NCI-H1105 (cell line): ENCODE data around the gene CTNS.
"Not testable (repeated sequence)": the region's sequence is repeated elsewhere in the genome, so short reads cannot be mapped to it uniquely, and the experiment has no call there.

Experiments used
- DNase-seq: peaks from one replicate; lab custom pipeline; 2025; lab: John Stamatoyannopoulos, UW

The CTNS gene

DNA sequence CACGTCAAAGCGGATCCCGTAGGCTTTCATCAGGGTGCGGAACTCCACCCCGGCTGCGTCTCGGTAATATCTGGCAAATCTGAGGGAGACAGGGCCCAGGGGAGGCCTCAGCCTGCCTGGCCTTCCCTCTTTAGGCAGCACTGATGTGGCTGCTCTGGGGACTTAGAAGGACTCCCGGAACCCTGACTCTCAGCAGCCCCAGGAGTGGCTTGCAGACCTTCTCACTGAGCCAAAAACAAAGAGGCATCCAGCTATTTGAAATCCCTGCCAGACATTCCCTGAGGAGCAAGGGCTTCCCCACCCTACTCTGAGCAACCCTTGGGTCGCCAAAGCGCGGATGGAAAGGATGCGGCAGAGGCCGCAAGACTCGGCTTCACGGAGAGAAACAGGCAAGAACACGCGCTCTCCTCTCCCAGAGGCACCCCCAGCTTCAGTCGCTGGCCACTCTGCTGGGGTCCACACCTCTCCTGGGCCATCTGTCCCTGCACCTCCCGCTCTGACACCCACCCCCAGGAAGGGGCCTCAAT is 51.5 kb downstream of the CTNS start:
- DNase-seq, result no peak

DNA sequence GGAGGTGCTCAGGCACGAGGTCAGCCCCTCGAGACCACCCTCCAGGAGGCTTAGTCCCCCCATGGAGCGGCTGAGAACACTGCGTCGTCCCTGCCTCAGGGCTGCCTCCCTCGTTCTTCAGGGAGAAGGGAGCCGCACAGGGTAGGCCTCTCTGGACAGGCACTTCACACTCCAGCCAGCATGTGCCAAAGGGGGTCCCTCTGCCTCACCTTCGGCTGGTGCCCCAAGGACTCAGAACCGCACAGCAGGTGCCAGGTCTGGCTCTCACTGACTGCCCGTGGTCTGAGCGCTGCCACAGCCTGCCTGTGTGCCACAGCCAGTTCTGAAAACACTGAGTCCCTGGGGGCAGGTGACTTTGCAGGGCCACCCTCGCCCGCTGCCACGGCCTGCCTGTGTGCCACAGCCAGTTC is 52.3 kb downstream of the CTNS start:
- no peak for DNase-seq

DNA sequence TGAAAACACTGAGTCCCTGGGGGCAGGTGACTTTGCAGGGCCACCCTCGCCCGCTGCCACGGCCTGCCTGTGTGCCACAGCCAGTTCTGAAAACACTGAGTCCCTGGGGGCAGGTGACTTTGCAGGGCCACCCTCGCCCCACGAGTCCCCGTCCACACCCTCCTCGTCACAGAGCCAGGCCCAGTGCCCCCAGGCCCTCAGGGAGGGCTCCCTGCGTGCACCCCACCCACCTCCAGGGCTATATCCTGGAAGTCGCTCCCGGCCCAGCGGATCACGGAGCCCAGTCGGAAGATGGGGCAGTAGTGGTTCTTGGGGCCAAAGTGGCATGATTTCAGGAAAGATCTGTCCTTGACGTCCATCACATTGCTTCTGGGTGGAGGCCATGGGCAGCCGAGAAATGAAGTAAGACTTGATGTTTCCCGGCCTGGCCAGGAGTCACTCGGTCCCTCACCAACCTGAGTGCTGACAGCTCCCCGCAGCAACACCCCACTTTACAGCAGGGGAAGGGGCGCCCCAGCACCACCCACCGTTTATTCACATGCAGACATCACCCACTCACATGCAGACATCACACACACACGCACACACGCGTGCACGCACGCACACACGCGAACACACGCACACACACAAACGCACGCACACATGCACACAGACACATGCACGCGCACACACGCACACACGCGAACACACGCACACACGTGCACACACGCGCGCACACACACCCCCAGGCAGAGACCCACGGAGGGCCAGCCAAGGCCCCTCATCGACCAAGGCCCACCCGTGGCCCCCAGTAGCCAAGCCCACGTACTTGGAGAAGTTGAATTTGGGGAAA is 52.9 kb downstream of the CTNS start:
- no peak for DNase-seq

DNA sequence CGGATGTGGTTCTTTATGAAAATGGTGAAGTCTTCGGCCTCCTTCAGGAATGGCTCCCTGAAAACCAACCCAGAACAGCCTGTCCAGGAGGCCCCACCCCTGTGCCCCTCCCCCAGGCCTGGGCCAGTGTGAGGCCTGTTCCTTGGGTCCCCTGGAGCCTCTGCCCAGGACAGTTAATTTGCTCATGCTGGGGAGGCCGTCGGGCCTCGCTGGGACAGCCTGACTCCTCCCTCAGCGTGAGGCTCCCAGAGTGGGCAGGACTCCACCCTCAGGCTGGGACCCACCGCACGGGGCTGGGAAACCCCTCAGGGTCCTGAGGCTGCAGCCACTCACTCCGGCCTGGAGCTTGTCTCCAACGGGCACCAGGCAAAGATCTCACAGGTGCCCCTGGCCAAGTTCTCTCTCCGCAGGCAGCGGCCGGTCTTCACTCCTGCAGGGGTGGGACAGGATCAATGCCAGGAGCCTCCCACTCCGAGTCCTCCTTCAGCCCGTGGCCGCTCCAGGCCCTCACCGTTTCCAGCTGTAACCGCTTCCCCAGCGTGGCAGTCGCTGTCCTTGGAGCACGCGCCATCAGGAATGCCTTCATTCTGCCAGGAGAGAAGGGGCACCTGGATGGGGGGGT is 53.6 kb downstream of the CTNS start:
- DNase-seq, result no peak

DNA sequence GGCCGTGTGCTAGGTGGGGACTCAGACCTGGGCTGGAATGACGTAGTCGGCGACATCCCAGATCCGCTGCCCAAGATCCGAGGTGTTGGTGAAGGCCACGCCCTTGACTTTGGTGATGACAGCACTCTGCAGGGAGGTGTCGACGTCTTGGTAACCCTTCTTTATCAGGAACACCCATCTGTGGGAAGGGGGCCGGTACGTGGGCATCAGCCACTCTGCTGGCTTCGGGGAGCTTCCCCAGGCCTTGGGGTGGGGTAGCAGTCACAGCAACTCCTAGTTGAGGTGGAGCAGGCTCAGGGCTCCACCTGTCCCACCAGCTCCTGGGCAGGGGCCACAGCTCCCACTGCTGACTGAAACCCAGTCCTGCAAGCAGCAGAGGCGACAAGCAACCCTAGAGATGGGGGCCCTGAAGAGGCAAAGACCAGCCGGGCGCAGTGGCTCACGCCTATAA is 55.1 kb downstream of the CTNS start:
- no peak for DNase-seq

DNA sequence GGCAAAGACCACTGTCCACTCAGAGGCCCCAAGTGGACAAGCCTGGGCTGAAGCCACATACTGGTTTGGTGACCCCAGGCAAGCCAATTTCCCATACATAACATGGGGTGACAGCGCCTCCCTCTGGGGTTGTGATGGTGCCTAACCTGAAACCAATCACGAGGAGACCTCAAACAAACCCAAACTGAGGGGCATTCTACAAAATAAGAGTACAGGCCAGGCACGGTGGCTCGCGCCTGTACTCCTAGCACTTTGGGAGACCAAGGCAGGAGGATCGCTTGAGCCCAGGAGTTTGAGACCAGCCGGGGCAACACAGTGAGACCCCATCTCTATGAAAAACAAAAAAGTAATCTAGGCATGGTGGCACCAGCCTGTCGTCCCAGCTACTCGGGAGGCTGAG is 55.8 kb downstream of the CTNS start:
- DNase-seq, result no peak

DNA sequence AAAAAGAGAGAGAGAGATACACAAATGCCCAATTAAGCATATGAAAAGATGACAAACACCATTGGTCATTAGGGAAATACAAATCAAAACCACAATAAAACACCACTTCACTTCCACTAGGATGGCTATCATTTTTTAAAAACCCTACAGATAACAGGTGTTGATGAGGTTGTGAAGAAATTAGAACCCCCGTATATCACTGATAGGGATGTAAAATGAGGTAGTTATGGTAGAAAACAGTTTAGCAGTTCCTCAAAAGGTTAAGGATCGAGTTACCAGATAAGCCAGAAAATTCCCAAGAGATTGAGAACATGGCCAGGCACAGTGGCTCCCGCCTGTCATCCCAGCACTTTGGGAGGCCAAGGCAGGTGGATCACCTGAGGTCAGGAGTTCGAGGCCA is 56.6 kb downstream of the CTNS start:
- no peak for DNase-seq

DNA sequence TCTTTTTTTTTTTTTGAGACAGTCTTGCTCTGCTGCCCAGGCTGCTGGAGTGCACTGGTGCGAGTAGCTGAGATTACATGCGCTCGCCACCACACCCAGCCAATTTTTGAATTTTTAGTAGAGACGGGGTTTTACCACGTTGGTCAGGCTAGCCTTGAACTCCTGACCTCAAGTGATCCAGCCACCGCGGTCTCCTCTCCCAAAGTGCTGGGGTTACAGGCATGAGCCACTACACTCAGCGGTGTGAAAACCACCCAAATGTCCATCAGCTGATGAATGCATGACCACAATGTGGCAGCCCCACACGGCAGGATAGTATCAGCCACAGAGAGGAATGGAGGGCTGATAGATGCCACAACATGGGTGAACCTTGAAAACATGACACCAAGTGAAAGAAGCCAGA is 57.3 kb downstream of the CTNS start:
- no peak for DNase-seq

DNA sequence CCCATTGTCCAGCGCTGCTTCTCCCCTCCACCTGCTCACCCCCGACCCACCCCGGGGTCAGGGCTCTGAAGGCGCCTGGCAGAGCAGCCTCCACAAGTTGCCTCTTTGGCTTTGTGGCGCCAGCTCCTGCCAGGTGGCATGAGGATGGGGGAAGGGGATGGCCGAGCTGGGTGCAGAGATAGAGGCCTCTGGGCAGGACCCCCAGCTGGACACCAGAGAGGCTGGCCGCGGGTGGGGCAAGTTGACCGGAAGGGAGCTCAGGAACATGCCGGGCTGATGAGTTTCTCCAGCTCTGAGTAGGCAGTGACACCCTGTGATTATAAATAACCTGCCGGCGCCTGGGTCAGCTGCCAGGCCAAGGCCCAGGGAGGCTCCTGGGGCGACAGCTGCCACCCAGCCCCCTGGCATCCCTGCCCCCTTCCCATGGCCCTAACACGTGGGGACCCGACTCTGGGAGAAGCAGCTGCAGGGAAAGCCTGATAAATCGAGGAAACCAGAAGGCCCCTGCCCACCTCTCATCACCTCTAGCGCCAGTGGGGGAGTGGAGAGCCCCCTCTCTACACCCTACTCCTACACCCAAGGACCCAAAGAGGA is 58.7 kb downstream of the CTNS start:
- DNase-seq, result no peak

DNA sequence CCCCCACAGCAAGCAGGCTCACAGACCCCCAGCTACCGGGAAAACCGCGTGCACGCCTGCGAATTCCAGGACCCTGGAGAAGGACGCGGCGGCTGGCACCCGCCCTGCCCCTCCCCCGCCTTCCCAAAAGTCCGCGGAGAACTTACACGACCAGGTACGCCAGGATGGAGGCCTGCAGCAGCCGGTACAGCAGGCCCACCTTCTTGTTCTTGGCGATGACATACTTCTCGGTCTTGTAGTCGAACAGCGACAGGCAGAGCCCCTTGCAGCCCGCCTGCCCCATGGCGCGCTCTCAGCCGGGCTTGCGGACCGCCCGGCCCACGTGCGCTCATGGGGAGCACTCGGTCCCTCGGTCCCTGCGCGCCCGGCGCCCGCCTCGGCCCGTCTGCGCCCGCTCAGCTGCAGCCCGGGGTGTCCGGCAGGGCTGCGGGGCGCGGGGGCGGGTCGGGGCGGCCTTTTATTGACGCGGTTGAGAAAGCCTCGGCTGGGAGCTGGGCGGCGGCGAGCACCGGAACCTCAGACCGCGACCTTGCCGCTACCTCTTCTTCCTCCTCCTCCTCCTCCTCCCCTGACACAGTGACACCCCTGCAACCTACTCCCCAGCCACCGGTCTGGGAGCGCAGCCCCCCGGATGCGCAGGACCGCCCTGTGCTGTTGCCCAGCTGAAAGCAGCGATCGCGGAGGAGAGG is 59.3 kb downstream of the CTNS start, which contains the start of gene P2RX5:
Gene P2RX5, minus strand, starts transcription at position 433 of the 689 bp plus-strand sequence. Its CDS starts 150 bp downstream, at position 283.
- no peak for DNase-seq

DNA sequence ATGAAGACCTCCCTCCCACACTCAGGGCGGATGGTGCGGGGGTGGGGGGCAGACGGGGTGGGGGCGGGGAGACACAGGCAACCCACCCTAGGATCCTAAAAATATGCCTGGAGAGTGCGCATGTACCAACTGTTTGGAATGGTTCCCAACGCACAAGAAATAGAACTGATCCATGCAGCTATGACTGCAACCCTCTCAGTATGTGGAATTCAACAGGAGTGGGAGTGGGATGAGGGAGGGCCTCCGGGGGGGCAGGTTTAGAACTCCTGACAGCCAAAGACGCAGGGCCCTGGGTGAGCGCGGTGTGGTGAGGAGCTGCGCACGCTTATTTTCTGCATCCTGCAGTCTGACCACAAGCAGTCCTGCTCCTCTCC is 60.5 kb downstream of the CTNS start:
- no peak for DNase-seq

DNA sequence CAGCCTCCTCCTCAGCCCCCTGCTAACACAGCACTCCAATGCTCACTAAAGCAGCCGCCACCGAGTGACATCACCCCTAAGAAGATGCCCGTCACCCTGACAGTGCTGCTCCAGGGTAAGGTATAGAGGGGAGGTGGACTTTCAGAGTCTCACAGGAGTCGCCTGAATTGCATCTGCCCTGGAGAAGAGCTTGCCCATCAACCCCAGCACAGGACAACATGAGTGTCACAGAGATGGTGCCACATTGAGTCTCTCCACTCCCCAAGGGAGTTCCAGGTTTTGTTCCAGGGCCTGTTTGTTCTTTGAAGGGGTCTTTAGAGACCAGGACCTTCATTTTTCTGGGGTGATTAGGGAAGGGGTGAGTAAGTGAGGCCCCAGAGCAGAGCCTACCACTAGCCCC is 61.6 kb downstream of the CTNS start:
- no peak for DNase-seq

DNA sequence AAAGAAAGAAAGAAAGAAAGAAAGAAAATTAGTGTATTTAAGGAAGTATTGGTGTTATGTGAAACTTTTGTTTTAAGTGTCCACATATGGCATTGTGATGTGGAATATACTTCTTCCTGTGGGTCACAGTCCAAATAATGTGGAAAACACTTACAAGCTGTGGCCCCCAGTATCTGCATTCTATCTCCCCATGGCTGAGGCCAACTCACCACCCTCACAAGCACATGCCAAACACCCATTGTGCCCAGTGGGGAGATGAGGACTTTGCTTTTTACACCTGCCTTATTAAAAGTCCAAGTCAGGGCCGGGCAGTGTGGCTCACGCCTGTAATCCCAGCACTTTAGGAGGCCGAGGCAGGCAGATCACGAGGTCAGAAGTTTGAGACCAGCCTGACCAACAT is 63.4 kb downstream of the CTNS start:
- DNase-seq, result no peak

DNA sequence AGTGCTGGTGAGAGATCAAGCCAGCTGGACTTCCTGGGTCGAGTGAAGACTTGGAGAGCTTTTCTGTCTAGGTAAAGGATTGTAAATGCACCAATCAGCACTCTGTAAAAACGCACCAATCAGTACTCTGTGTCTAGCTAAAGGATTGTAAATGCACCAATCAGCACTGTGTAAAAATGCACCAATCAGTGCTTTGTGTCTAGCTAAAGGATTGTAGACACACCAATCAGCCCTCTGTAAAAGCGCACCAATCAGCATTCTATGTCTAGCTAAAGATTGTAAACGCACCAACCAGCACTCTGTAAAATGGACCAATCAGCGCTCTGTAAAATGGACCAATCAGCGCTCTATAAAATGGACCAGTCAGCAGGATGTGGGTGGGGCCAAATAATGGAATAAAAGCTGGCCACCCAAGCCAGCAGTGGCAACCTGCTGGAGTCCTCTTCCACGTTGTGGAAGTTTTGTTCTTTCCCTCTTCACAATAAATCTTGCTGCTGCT is 65.5 kb downstream of the CTNS start:
- not testable (repeated sequence) for DNase-seq

DNA sequence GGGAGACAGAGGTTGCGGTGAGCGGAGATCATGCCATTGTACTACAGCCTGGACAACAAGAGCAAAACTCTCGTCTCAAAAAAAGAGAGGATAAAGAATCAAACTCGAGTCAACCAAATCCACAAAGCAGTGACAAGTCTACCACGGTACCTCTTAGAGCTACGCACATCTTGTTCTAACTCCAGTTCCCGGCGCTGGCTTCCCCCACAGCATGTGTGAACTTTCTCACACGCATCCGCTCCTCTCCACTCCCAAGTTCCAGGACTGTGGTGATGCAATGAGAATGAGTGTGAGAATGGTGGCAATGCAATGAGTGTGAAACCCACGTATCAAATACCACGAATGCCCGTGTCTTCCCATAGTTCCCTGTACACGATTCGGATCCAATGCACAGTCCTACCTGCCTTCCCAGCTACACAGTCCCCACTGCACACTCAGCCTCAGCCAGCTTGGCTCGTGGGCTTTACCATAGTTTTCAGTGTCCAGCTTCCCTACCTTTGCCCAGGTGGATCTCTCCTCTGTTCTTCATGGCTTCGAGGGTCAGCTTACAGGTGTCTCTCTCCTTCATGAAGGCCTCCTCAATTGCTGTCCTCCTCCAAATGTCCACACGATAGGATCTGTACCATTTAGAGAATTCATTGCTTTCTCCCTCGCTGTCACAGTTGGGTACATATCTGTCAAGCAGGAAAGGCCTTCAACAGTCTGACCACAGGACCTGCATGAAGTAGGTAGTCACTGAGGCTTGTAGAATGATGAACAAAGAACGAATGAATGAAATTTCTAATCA is 68.6 kb downstream of the CTNS start:
- DNase-seq, result no peak

DNA sequence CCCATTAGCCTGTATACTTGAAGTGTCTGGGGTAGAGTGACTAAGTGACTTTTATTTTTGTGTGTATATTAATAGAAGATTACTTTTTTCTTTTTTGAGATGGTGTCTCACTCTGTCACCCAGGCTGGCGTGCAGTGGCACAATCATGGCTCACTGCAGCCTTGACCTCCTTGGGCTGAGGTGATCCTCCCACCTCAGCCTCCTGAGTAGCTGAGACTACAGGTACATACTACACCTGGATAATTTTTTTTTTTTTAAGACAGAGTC is 69.1 kb downstream of the CTNS start:
- DNase-seq, result not testable (repeated sequence)

DNA sequence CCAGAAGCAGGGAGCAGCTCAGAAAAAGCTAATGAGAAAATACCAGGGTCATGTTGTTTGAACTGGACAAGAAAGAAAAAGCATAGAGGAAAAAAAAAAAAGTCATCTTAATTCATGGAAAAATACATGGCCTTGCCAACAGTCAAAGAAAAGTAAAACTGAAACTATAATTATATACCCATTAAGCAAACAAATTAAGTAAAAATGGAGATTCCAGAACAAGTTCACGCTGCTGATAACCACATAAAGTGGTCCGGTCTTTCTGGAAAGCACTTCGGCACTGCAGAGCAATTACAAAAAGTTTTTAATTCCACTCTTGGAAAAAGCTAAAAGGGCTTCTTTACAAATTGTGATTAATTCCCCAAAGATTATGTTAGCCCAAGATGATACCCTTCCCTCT is 71.8 kb downstream of the CTNS start:
- DNase-seq, result no peak

DNA sequence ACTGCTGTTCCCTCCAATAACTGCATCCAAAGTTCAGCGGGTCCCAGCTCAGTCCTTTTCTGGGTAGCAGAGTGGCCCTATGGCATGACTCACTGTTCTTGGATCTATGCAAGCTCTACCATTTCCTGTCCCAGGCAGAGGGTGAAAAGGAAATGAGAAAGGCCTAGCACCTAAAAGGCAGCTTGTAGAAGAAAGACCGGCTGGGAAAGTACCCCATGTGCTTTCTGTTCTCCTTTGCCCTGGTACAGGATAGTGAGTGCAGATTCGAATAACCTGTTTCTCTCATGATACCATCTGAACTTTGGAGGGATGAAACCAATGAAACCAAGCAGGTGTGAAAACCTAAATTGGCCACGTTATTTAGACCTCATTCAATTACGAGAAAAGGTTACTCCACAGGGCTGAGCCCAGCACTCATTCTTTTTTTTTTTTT is 74.4 kb downstream of the CTNS start:
- DNase-seq, result no peak
